ENCODE measurements around the gene MAPK8IP3. TPM values are rescaled to one million over a fixed set of nuclear protein-coding genes. Genes with fewer than 3 reads are reported as not detected.
A peak's percentile ranks its signal among the peaks of the same experiment; 100 is the strongest.

The MAPK8IP3 gene
- total and polyA plus RNA-seq, 9 of the 15 experiments (the other 6 are each of a cell fraction or from before 2014, with no cell fraction given), result 0.17 to 58.7 (median 16.7) TPM

DNA sequence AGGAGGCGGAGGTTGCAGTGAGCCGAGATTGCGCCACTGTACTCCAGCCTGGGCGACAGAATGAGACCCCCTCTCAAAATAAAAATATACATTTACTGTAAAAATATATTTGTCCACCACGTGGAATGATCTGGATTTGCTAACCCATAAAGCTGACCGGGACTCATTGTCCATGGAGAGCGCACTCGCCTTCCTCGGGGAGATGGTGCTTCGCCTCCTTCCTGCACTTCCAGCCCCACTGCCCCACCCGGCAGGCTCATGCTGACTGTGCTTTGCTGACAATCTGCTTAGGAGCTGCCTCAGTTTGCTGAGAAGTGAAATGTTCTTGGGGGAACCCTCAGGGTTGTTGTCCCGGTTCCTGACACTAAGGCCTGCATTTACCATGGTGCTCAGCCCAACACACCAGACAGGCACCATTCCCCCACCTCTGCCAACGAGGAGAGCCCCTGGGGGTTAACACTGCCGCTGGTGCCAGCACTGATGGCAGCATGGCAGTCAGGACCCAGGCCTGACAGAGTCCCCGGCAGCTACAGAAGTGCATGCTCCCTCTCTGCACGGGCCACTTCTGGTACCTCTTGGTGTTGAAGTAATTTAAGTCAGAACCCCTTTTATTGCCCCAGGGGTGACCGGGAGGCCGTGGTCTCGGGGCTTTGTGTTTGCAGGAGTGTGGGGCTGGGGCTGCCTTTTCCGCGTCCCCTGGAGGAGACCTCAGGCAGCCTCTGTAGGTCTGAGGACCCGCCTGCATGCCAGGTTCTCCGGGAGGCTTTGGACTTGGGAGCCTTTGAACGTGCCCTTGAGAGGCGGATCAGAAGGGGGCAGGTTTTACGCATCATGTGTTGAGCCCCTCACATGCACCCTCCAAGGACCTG lies 79.2 kb downstream of the MAPK8IP3 start:
- Histone ChIP-seq H3K9me3 (replicated peaks; ENCODE audit: control insufficient read depth, insufficient read depth, low read depth, low read length) (no peaks in the 10 kb centered on the region), H2AFZ (ENCODE audit: low read depth, low read length) (no peak overlapping the region), H3K79me2 (ENCODE audit: control insufficient read depth, insufficient read depth, low read length) (peaks cover 53% of the 10 kb centered on the region), H4K20me1 (replicated peaks; ENCODE audit: control insufficient read depth, insufficient read depth, low read length) (peaks cover 3% of the 10 kb centered on the region; the same call in 1 of the 2 replicates), H3K36me3 (ENCODE audit: control insufficient read depth, insufficient read depth, low read length) (peaks cover 63% of the 10 kb centered on the region; the same call in 1 of the 3 replicates), H3K4me1 (replicated peaks in 1 of 2; ENCODE audit: control insufficient read depth in 2 of 2, insufficient read depth in 2 of 2, low read length in 2 of 2) (peaks cover 4 to 81% of the 10 kb centered on the region in 2 experiments; a peak in 3 of 5 replicates), H3K9me1 (ENCODE audit: control insufficient read depth, insufficient read depth, low read length) (no peaks in the 10 kb centered on the region), H3K4me2 (ENCODE audit: insufficient read depth, low read length) (no peak overlapping the region), H3K9ac (ENCODE audit: insufficient read depth in 1 of 2, low read depth in 2 of 2, low read length in 2 of 2) (peak overlapping the region in 1 of 2 experiments; percentile 58; a peak in 2 of 4 replicates), H3K27ac (ENCODE audit: extremely low read depth, low read depth, low read length) (no peak overlapping the region), H3K4me3 (no peak overlapping the region), H3K27me3 (ENCODE audit: control insufficient read depth in 2 of 2, insufficient read depth in 2 of 2, low read length in 2 of 2) (no peaks in the 10 kb centered on the region)
- 94% methylated on average over 18 of the region's 26 CpGs for WGBS (ENCODE audit: insufficient coverage, low coverage, missing lambda C conversion rate)
- FAIRE-seq, result no peak
- CTCF ChIA-PET (ENCODE audit: low intra/inter-chr PET ratio), result no interaction called here
- intact Hi-C loops (cut with micrococcal nuclease) (loop anchor here (5.0 kb wide), 1 partner anchor 173 kb away; the partner anchor contains the start of genes CRAMP1 and IFT140), in situ Hi-C loops (cut with MboI) (loop anchor here (5.0 kb wide), 1 partner anchor 147 kb away; no protein-coding TSS in a partner anchor)
- BruUV-seq (replicated peaks), result no TSS peak
- TF ChIP-seq ZNF696 (CRISPR knock-in tag; conservative IDR thresholded peaks at IDR 0.05) (no peak), POLR2H (tag; IDR thresholded peaks at IDR 0.05; ENCODE audit: low read depth) (no peak), MAFF (IDR thresholded peaks at IDR 0.05; ENCODE audit: low read length) (no peak), FIP1L1 (IDR thresholded peaks at IDR 0.05; ENCODE audit: low read depth, low read length, poor library complexity, severe bottlenecking) (no peak), SP2 (IDR thresholded peaks at IDR 0.05; ENCODE audit: extremely low read depth, low read depth, low read length, poor library complexity, severe bottlenecking) (no peak), PURB (CRISPR knock-in tag; IDR thresholded peaks at IDR 0.05; ENCODE audit: low read depth) (no peak)
- POLR2A ChIA-PET, result interaction anchor here (0.7 to 0.9 kb wide), 2 partner anchors 8 to 9 kb away, joined by 3 to 5 read pairs; no protein-coding TSS in a partner anchor
- DNase-seq (ENCODE audit: extremely low read depth in 1 of 4, low spot score in 3 of 4), result no peak
- no peak for ATAC-seq
